GM12878 (cell line): ENCODE data around the gene LGALS1. TPM values are rescaled to one million over a fixed set of nuclear protein-coding genes. Genes with fewer than 3 reads are reported as not detected.

Experiments used
- ATAC-seq: fragments of 200-7000 bp; cut with Tn5 transposase; 3 replicates; pipeline ENCODE4 v1.9.1; 2020; ENCODE audit warnings: mild to moderate bottlenecking, moderate library complexity
- BruUV-seq: library from RNA; stranded (reverse); fragments of 400-500 nt; replicated peaks from 2 replicates; lab custom pipeline; 2021; lab: Mats Ljungman, UMichigan
- CTCF ChIA-PET: fragments of 300-600 bp; sonication (Branson Sonifier 250); formaldehyde crosslinking; extraction: SDS; loops from one replicate; lab custom pipeline; 2021; ENCODE audit warnings: inconsistent platforms; lab: Yijun Ruan, JAX
- POLR2A ChIA-PET: fragments of 350-600 bp; formaldehyde crosslinking; extraction: SDS; loops from one replicate; lab custom pipeline; 2021; ENCODE audit warnings: inconsistent platforms; lab: Charles Lee
- RAD21 ChIA-PET: fragments of 300-600 bp; sonication (Branson Sonifier 250); formaldehyde crosslinking; loops from one replicate; lab custom pipeline; 2023; ENCODE audit warnings: antibody characterized with exemption; ENCODE audit not compliant: unreplicated experiment; lab: Charles Lee
- SMC1A ChIA-PET: fragments of 300-600 bp; sonication (Branson Sonifier 250); formaldehyde crosslinking; loops from one replicate; lab custom pipeline; 2023; ENCODE audit not compliant: unreplicated experiment, uncharacterized antibody; lab: Charles Lee
- DNase-seq: peaks from one replicate; pipeline ENCODE4 v3.0.0-alpha.2; 2011; ENCODE audit warnings: low read depth, low spot score
- FAIRE-seq: peaks from 3 replicates; lab custom pipeline; 2011; peaks lifted over from hg19 to GRCh38; lab: Jason Lieb, UNC
- H2AFZ ChIP-seq: 2 replicates; pipeline ENCODE4 v1.6.0; 2011; ENCODE audit warnings: low read depth, low read length, control low read depth; ENCODE audit not compliant: control insufficient read depth
- H3K27ac ChIP-seq: 2 replicates; pipeline ENCODE4 v1.5.1; 2011; ENCODE audit warnings: control low read depth; ENCODE audit not compliant: control insufficient read depth, insufficient read depth
- H3K27me3 ChIP-seq, 2 experiments: replicated peaks in 1 of 2; 2 replicates each; pipeline versions ENCODE4 v1.6.0 to v1.6.1; 2011; ENCODE audit warnings: low read length in 1 of 2; ENCODE audit not compliant: control insufficient read depth in 2 of 2, insufficient read depth in 2 of 2
- H3K36me3 ChIP-seq, 2 experiments: 2 replicates each; pipeline ENCODE4 v1.5.1; 2011; ENCODE audit warnings: low read length in 1 of 2; ENCODE audit not compliant: control insufficient read depth in 2 of 2, insufficient read depth in 2 of 2
- H3K4me1 ChIP-seq: 2 replicates; pipeline ENCODE4 v1.6.1; 2011; ENCODE audit warnings: mild to moderate bottlenecking, low read length, moderate library complexity, mixed read lengths; ENCODE audit not compliant: control insufficient read depth, insufficient read depth
- H3K4me2 ChIP-seq: 2 replicates; pipeline ENCODE4 v1.6.0; 2011; ENCODE audit warnings: control low read depth; ENCODE audit not compliant: control insufficient read depth, insufficient read depth
- H3K4me3 ChIP-seq: fragments of 200-600 bp; sonication (generic); 2 replicates; pipeline ENCODE4 v1.5.1; 2016
- H3K79me2 ChIP-seq: 2 replicates; pipeline ENCODE4 v1.6.0; 2011; ENCODE audit warnings: low read length; ENCODE audit not compliant: control insufficient read depth, insufficient read depth
- H3K9ac ChIP-seq: 2 replicates; pipeline ENCODE4 v1.8.0; 2011; ENCODE audit warnings: low read length, control low read depth, mixed read lengths; ENCODE audit not compliant: control insufficient read depth, insufficient read depth
- H3K9me3 ChIP-seq: replicated peaks from 3 replicates; pipeline ENCODE4 v1.5.1; 2011; ENCODE audit warnings: mild to moderate bottlenecking, low read length; ENCODE audit not compliant: control insufficient read depth, insufficient read depth
- H4K20me1 ChIP-seq: 2 replicates; pipeline ENCODE4 v1.6.0; 2011; ENCODE audit not compliant: control insufficient read depth, insufficient read depth
- BHLHE40 ChIP-seq, 2 experiments: fragments of 450-650 bp in 1 of 2; IDR thresholded peaks; 2 replicates each; pipeline ENCODE4 v1.6.1; 2011 to 2017; ENCODE audit warnings: low read depth in 2 of 2, borderline replicate concordance in 1 of 2, improper control_type of control experiment in 1 of 2, low read length in 1 of 2, mild to moderate bottlenecking in 1 of 2
- EGR1 ChIP-seq, 2 experiments: IDR thresholded peaks; 1 replicate in 1 of 2; 2 replicates in 1 of 2; pipeline ENCODE4 v1.6.1; 2011 to 2012; ENCODE audit warnings: low read depth in 2 of 2, low read length in 2 of 2, borderline replicate concordance in 1 of 2, mild to moderate bottlenecking in 1 of 2, moderate library complexity in 1 of 2
- POLR2A ChIP-seq: IDR thresholded peaks from 2 replicates; pipeline ENCODE4 v1.6.1; 2011; ENCODE audit warnings: low read depth, mild to moderate bottlenecking, low read length
- WGBS: methylation state at CpG from one replicate; pipeline ENCODE4 v1.1.6; 2016; ENCODE audit warnings: low lambda C conversion rate; ENCODE audit not compliant: insufficient replicate concordance, insufficient coverage; ENCODE audit errors: missing lambda C conversion rate; 5-methylcytosine and 5-hydroxymethylcytosine counted together
- in situ Hi-C: fragments of 300-500 bp; cut with MboI; formaldehyde crosslinking; loops from 9 replicates; pipeline ENCODE4 v1.14.3; 2018; ENCODE audit warnings: mixed read lengths
- intact Hi-C: fragments of 100-400 bp; cut with micrococcal nuclease; formaldehyde crosslinking; loops from one replicate; pipeline ENCODE4 v1.14.2; 2022; ENCODE audit not compliant: unreplicated experiment
- polyA plus RNA-seq, 11 experiments: library from polyadenylated mRNA; depleted of rRNA in 4 of 11; unstranded in 6 of 11; stranded (reverse) in 5 of 11; fragments of >200 nt; fragmentation: Nextera tagmentation in 4 of 11; fragmentation: Illumina TruSeq in 1 of 11; extraction: Ambion mirVana in 4 of 11; extraction: Trizol in 1 of 11; gene quantifications; 1 replicate in 1 of 11; 2 replicates in 10 of 11; pipeline versions ENCODE4 v1.2.1 to v1.2.3, GENCODE V29; 2011 to 2016; ENCODE audit warnings: inconsistent platforms in 2 of 11, missing spikeins in 2 of 11, low read depth in 1 of 11
- total RNA-seq, 4 experiments: library from RNA; depleted of rRNA in 3 of 4; stranded (reverse); fragments of >200 nt in 3 of 4; fragmentation: Illumina TruSeq in 1 of 4; extraction: Trizol in 1 of 4; gene quantifications; 2 replicates each; pipeline versions ENCODE4 v1.2.1 to v1.2.3, GENCODE V29; 2013 to 2021
- TF ChIP-seq, protein P1 (sequence below): fragments of 450-650 bp; IDR thresholded peaks from 2 replicates; pipeline ENCODE4 v1.6.1; 2018; ENCODE audit warnings: mild to moderate bottlenecking, low read depth, moderate library complexity; ENCODE audit not compliant: partially characterized antibody
- TF ChIP-seq, protein P2 (sequence below), 3 experiments: IDR thresholded peaks in 2 of 3; conservative IDR thresholded peaks in 1 of 3; 2 replicates each; pipeline ENCODE4 v1.5.1; 2011; ENCODE audit warnings: low read depth in 3 of 3, low read length in 3 of 3, mild to moderate bottlenecking in 3 of 3, control low read depth in 2 of 3, moderate library complexity in 2 of 3, inconsistent platforms in 1 of 3, mixed read lengths in 1 of 3; ENCODE audit not compliant: control insufficient read depth in 2 of 3, insufficient read depth in 1 of 3; ENCODE audit errors: extremely low read depth in 1 of 3

LGALS1 gene
- total and polyA plus RNA-seq, 10 of the 15 experiments (the other 5 are each of a cell fraction or from before 2014, with no cell fraction given) = 312 to 1,889 (median 706) TPM

DNA sequence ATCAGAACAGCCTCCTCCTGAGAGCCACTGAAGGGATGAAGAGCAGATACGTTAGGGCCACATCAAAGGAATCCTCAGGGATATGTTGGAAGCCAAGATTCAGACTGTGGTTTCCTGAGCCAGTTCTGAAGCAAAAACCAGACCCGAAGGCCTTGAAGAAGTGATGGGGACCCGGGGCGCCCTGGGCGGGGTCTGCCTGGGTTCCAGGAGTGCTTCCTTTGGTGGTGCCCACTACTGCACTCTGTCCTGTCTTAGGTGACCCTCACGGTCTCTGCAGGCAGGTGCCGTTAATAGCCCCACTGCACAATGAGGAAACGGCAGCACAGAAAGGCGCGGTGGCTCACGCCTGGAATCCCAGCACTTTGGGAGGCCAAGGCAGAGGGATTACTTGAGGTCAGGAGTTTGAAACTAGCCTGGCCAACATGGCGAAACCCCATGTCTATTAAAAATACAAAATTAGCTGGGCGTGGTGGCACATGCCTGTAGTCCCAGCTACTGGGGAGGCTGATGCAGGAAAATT is 48.8 kb upstream of the LGALS1 start:
- SMC1A ChIA-PET = interaction anchor here (0.9 to 5.9 kb wide), 17 partner anchors 9 to 57 kb away, joined by 3 to 69 read pairs (median 5); partner anchors contain the start of genes PDXP and SH3BP1
- Histone ChIP-seq H3K79me2 (no peaks in the 10 kb centered on the region), H4K20me1 (no peaks in the 10 kb centered on the region), H3K27me3 (no peaks in the 10 kb centered on the region), H3K4me2 (no peak overlapping the region), H3K9me3 (no peaks in the 10 kb centered on the region), H3K4me3 (no peak overlapping the region), H2AFZ (no peak overlapping the region), H3K9ac (no peak overlapping the region), H3K4me1 (peaks cover 27% of the 10 kb centered on the region), H3K36me3 (peaks cover 14 to 17% of the 10 kb centered on the region in 2 experiments; a peak in 3 of 4 replicates), H3K27ac (no peak overlapping the region)
- POLR2A ChIA-PET = interaction anchor here (0.9 to 5.0 kb wide), 12 partner anchors 7 to 218 kb away, joined by 3 to 45 read pairs (median 6); partner anchors contain the start of genes ANKRD54, GGA1, LGALS1 and SH3BP1
- no peak for TF ChIP-seq EGR1 (IDR thresholded peaks at IDR 0.05; ENCODE audit: borderline replicate concordance in 1 of 2, low read depth in 2 of 2, low read length in 2 of 2)
- no peak for TF ChIP-seq POLR2A
- TF ChIP-seq, protein P1, sequence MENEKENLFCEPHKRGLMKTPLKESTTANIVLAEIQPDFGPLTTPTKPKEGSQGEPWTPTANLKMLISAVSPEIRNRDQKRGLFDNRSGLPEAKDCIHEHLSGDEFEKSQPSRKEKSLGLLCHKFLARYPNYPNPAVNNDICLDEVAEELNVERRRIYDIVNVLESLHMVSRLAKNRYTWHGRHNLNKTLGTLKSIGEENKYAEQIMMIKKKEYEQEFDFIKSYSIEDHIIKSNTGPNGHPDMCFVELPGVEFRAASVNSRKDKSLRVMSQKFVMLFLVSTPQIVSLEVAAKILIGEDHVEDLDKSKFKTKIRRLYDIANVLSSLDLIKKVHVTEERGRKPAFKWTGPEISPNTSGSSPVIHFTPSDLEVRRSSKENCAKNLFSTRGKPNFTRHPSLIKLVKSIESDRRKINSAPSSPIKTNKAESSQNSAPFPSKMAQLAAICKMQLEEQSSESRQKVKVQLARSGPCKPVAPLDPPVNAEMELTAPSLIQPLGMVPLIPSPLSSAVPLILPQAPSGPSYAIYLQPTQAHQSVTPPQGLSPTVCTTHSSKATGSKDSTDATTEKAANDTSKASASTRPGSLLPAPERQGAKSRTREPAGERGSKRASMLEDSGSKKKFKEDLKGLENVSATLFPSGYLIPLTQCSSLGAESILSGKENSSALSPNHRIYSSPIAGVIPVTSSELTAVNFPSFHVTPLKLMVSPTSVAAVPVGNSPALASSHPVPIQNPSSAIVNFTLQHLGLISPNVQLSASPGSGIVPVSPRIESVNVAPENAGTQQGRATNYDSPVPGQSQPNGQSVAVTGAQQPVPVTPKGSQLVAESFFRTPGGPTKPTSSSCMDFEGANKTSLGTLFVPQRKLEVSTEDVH = no peak
- no peak for TF ChIP-seq BHLHE40 (IDR thresholded peaks at IDR 0.05; ENCODE audit: borderline replicate concordance in 1 of 2, low read depth in 2 of 2, low read length in 1 of 2)
- TF ChIP-seq, protein P2, sequence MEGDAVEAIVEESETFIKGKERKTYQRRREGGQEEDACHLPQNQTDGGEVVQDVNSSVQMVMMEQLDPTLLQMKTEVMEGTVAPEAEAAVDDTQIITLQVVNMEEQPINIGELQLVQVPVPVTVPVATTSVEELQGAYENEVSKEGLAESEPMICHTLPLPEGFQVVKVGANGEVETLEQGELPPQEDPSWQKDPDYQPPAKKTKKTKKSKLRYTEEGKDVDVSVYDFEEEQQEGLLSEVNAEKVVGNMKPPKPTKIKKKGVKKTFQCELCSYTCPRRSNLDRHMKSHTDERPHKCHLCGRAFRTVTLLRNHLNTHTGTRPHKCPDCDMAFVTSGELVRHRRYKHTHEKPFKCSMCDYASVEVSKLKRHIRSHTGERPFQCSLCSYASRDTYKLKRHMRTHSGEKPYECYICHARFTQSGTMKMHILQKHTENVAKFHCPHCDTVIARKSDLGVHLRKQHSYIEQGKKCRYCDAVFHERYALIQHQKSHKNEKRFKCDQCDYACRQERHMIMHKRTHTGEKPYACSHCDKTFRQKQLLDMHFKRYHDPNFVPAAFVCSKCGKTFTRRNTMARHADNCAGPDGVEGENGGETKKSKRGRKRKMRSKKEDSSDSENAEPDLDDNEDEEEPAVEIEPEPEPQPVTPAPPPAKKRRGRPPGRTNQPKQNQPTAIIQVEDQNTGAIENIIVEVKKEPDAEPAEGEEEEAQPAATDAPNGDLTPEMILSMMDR (IDR thresholded peaks at IDR 0.05 in 2 of 3, conservative IDR thresholded peaks at IDR 0.05 in 1 of 3; ENCODE audit: control insufficient read depth in 2 of 3, extremely low read depth in 1 of 3, insufficient read depth in 1 of 3, low read depth in 3 of 3, low read length in 3 of 3) = no peak
- in situ Hi-C loops = loop anchor here (5.0 kb wide), 1 partner anchor 56 kb away; no protein-coding TSS in a partner anchor
- FAIRE-seq (no peak), ATAC-seq (no peak), DNase-seq (no peak)
- intact Hi-C loops = no loop called here
- WGBS = 83% methylated on average over 12 of the region's 13 CpGs
- CTCF ChIA-PET = interaction anchor here (0.6 to 14.9 kb wide), 8 partner anchors 7 to 397 kb away, joined by 3 to 275 read pairs (median 44); partner anchors contain the start of genes GGA1, LGALS1, NOL12 and PDXP
- BruUV-seq = no TSS peak
- RAD21 ChIA-PET = interaction anchor here (0.9 to 7.1 kb wide), 9 partner anchors 8 to 54 kb away, joined by 3 to 76 read pairs (median 14); partner anchors contain the start of genes LGALS1, PDXP and SH3BP1
